Chondrocyte (in vitro differentiated cells): ENCODE data around the gene DUSP21. TPM values are rescaled to one million over a fixed set of nuclear protein-coding genes. Genes with fewer than 3 reads are reported as not detected.
"Not testable (repeated sequence)": the region's sequence is repeated elsewhere in the genome, so short reads cannot be mapped to it uniquely, and the experiment has no call there.

ENCODE experiments used
- DNase-seq: peaks from one replicate; pipeline ENCODE4 v3.0.0; 2021; ENCODE audit warnings: mixed read lengths, low spot score
- H3K27ac Mint-ChIP-seq: one replicate; pipeline ENCODE4 v1.8.0; 2021; ENCODE audit warnings: mild to moderate bottlenecking, moderate library complexity, mixed read lengths; ENCODE audit not compliant: unreplicated experiment
- H3K27me3 Mint-ChIP-seq: 2 replicates; pipeline ENCODE4 v1.8.0; 2021; ENCODE audit warnings: low read depth, mixed read lengths
- H3K36me3 Mint-ChIP-seq: 2 replicates; pipeline ENCODE4 v1.8.0; 2021; ENCODE audit warnings: low read depth, mixed read lengths
- H3K4me1 Mint-ChIP-seq: 2 replicates; pipeline ENCODE4 v1.8.0; 2021; ENCODE audit warnings: low read depth, mild to moderate bottlenecking, mixed read lengths
- H3K4me3 Mint-ChIP-seq: one replicate; pipeline ENCODE4 v1.8.0; 2021; ENCODE audit warnings: mild to moderate bottlenecking, moderate library complexity, mixed read lengths; ENCODE audit not compliant: unreplicated experiment
- H3K9me3 Mint-ChIP-seq: 2 replicates; pipeline ENCODE4 v1.8.0; 2021; ENCODE audit warnings: low read depth, mixed read lengths
- total RNA-seq: library from RNA; stranded (reverse); gene quantifications from 3 replicates; pipeline ENCODE4 v1.2.1, GENCODE V29; 2021
- TF ChIP-seq, protein P1 (sequence below): fragments of 200-600 bp; sonication (generic); IDR thresholded peaks from 2 replicates; pipeline ENCODE4 v1.5.0; 2021; ENCODE audit warnings: antibody characterized with exemption, mild to moderate bottlenecking, moderate library complexity

DUSP21 gene
- total RNA-seq, 1 donor from 2014 or later: not detected

DNA sequence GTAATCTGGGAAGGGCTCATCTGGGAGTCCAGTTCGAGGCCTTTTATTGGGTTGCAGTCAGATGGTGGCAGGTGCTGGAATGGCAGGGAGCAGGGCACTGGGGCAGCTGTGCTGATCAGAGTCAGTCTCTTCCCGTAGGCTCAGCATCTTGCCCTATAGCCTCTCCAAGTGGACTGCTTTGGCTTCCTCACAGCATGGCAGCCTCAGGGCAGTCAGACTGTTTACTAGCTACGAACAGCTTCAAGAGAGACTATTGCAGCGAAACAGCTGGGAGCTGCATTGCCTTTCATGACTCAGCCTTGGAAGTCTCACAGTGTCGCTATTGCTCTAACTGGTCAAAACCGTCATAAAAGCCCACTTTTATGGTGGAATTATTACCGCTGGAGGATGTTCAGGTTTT lies 26.8 kb upstream of the DUSP21 start:
- Mint-ChIP-seq H3K27me3 (no peaks in the 10 kb centered on the region), H3K36me3 (no peaks in the 10 kb centered on the region), H3K27ac (no peak overlapping the region), H3K4me3 (no peak overlapping the region), H3K9me3 (peaks cover 14% of the 10 kb centered on the region), H3K4me1 (no peaks in the 10 kb centered on the region)
- no peak for DNase-seq
- TF ChIP-seq, protein P1, sequence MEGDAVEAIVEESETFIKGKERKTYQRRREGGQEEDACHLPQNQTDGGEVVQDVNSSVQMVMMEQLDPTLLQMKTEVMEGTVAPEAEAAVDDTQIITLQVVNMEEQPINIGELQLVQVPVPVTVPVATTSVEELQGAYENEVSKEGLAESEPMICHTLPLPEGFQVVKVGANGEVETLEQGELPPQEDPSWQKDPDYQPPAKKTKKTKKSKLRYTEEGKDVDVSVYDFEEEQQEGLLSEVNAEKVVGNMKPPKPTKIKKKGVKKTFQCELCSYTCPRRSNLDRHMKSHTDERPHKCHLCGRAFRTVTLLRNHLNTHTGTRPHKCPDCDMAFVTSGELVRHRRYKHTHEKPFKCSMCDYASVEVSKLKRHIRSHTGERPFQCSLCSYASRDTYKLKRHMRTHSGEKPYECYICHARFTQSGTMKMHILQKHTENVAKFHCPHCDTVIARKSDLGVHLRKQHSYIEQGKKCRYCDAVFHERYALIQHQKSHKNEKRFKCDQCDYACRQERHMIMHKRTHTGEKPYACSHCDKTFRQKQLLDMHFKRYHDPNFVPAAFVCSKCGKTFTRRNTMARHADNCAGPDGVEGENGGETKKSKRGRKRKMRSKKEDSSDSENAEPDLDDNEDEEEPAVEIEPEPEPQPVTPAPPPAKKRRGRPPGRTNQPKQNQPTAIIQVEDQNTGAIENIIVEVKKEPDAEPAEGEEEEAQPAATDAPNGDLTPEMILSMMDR: no peak

DNA sequence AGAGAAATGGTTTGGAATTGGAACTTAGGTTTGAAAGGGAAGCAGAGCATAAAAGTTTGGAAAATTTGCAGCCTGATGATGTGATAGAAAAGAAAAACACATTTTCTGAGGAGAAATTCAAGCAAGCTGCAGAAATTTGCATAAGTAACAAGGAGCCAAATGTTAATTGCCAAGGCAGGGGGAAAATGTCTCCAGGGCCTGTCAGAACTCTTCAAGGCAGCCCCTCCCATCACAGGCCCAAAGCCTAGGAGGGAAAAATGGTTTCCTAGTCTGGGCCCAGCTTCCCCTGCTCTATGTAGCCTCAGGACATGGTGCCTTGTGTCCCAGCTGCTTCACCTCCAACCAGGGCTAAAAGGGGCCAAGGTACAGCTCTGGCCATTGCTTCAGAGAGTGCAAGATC lies 21.2 kb upstream of the DUSP21 start:
- no peak overlapping the region for H3K4me3 Mint-ChIP-seq
- DNase-seq: no peak
- H3K27me3 Mint-ChIP-seq: no peaks in the 10 kb centered on the region
- no peak overlapping the region for H3K27ac Mint-ChIP-seq
- peaks cover 15% of the 10 kb centered on the region for H3K9me3 Mint-ChIP-seq
- no peaks in the 10 kb centered on the region for H3K36me3 Mint-ChIP-seq
- no peaks in the 10 kb centered on the region for H3K4me1 Mint-ChIP-seq
- TF ChIP-seq, protein P1: no peak

DNA sequence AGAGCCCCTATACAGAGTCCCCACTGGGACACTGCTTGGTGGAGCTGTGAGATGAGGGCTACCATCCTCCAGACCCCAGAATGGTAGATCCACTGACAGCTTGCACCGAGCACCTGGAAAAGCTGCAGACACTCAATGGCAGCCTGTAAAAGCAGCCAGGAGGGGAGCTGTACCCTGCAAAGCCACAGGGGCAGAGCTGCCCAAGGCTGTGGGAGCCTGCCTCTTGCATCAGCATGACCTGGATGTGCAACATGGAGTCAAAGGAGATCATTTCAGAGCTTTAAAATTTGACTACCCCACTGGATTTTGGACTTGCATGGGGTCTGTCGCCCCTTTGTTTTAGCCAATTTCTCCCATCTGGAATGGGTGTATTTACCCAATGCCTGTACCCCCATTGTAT lies 20.6 kb upstream of the DUSP21 start:
- H3K27ac Mint-ChIP-seq: not testable (repeated sequence)

DNA sequence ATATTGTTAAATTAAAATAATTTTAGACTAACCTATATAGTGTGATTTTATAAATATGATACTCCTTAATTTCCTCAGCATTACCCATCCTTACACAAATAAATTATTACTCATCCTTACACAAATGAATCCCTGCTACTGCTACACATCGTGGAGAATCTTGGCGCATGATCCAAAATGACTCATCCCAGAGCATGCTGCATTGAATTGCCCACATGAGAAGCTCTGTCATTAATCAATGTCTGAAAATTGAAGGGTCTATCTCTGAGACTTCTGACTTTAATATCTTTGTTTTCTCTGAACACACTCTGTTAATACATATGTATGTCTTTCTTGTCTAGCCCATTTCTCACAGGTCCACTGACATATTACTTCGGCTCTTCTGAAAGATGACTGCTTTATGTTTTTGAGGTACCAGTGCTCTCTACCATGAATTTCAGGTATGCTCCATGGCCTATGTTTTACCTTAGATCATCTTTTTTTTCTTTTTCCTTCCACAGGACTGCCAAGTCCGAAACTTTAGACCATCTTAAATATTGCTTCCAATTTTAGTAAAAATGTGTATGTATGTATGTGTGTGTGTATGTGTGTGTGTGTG lies 15.7 kb upstream of the DUSP21 start:
- TF ChIP-seq, protein P1: no peak
- Mint-ChIP-seq H3K4me1 (no peaks in the 10 kb centered on the region), H3K4me3 (no peak overlapping the region), H3K36me3 (no peaks in the 10 kb centered on the region), H3K9me3 (peaks cover 4% of the 10 kb centered on the region), H3K27ac (no peak overlapping the region), H3K27me3 (no peaks in the 10 kb centered on the region)
- DNase-seq: no peak

More for the DNA sequence above, 20.6 kb upstream of the DUSP21 start:
- H3K36me3 Mint-ChIP-seq, H3K4me1 Mint-ChIP-seq, DNase-seq, H3K27me3 Mint-ChIP-seq, H3K4me3 Mint-ChIP-seq: not testable (repeated sequence)
- H3K9me3 Mint-ChIP-seq: peaks cover 15% of the 10 kb centered on the region

DNA sequence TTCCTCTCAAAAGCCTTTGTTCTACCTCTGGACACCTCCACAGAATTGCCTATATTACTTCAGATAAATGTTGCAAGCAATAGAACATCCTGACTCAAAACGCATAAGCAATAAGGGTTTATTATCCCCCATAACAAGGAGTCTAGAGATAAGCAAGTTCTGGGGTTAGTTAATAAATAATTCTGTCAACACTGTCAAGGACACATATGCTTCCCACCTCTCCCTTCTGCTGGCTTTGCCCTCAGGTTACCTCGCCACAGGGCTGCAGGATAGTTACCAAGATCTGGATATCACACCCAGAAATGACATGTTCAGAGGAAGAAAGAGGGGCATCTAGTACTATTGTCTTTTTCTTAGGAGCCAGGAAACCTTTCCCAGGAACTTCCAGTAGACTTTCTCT lies 14.0 kb upstream of the DUSP21 start:
- no peak overlapping the region for H3K4me3 Mint-ChIP-seq
- no peaks in the 10 kb centered on the region for H3K4me1 Mint-ChIP-seq
- DNase-seq: no peak
- H3K9me3 Mint-ChIP-seq: no peaks in the 10 kb centered on the region
- H3K27me3 Mint-ChIP-seq: no peaks in the 10 kb centered on the region
- H3K27ac Mint-ChIP-seq: no peak overlapping the region
- no peaks in the 10 kb centered on the region for H3K36me3 Mint-ChIP-seq
- TF ChIP-seq, protein P1: no peak
